SU-DHL-6 (cell line): Measurements from ENCODE around the gene OR51B2.

ENCODE experiments used
- CTCF ChIP-seq: fragments of 200-600 bp; sonication (generic); IDR thresholded peaks from one replicate; pipeline ENCODE4 v1.5.1; 2017; ENCODE audit warnings: antibody characterized with exemption, mild to moderate bottlenecking, low read length, moderate library complexity; ENCODE audit not compliant: insufficient read depth, poor library complexity, severe bottlenecking
- EZH2phosphoT487 ChIP-seq: fragments of 200-600 bp; sonication (generic), shearing (Covaris generic); conservative IDR thresholded peaks from 2 replicates; pipeline ENCODE4 v1.6.1; 2018; ENCODE audit warnings: mild to moderate bottlenecking, antibody characterized with exemption, low read length, moderate library complexity, mixed read lengths

GRCh38 chr11:5367448-5368074, 43.5 kb upstream of the OR51B2 start:
- TF ChIP-seq CTCF = no peak
- no peak for TF ChIP-seq EZH2phosphoT487
